Skin epidermis (tissue), 12 donors: ENCODE results near the gene BASP1.

Experiments used
- H3K27ac ChIP-seq, 21 experiments: fragments of 200-600 bp; sonication (generic) in 11 of 21; one replicate each; pipeline ENCODE4 v1.5.0; 2020; ENCODE audit warnings: mild to moderate bottlenecking in 3 of 21, inconsistent platforms in 2 of 21, moderate library complexity in 2 of 21
- H3K4me3 ChIP-seq, 7 experiments: fragments of 200-600 bp; sonication (generic) in 2 of 7; one replicate each; pipeline ENCODE4 v1.5.0; 2020; ENCODE audit warnings: inconsistent platforms in 2 of 7, mild to moderate bottlenecking in 2 of 7, moderate library complexity in 1 of 7

Gene BASP1

GRCh38 chr5:17220469-17220868 is 3.0 kb downstream of the BASP1 start:
- no peak overlapping the region for H3K4me3 ChIP-seq
- H3K27ac ChIP-seq: no peak overlapping the region

- H3K4me3 ChIP-seq: no peak overlapping the region
- H3K27ac ChIP-seq: peak overlapping the region in 5 of 21 experiments; percentile 13 to 52 (median 32)
Observed at GRCh38 chr5:17221843-17222636, 4.6 kb downstream of the BASP1 start.

GRCh38 chr5:17222664-17223063 is 5.2 kb downstream of the BASP1 start:
- Histone ChIP-seq H3K4me3 (no peak overlapping the region), H3K27ac (peak overlapping the region in 3 of 21 experiments; percentile 13 to 52 (median 32))

- no peak overlapping the region for H3K4me3 ChIP-seq
Observed at GRCh38 chr5:17223367-17224185, 6.1 kb downstream of the BASP1 start.

GRCh38 chr5:17224858-17225511 is 7.6 kb downstream of the BASP1 start:
- H3K27ac ChIP-seq: peak overlapping the region in 2 of 21 experiments; percentile 1 to 18
- H3K4me3 ChIP-seq: no peak overlapping the region

More at GRCh38 chr5:17223367-17224185, 6.1 kb downstream of the BASP1 start:
- no peak overlapping the region for H3K27ac ChIP-seq

GRCh38 chr5:17225520-17225919 is 8.1 kb downstream of the BASP1 start:
- Histone ChIP-seq H3K27ac (peak overlapping the region in 1 of 21 experiments; percentile 18), H3K4me3 (no peak overlapping the region)

GRCh38 chr5:17227868-17228267 is 10.4 kb downstream of the BASP1 start:
- Histone ChIP-seq H3K4me3 (no peak overlapping the region), H3K27ac (no peak overlapping the region)

GRCh38 chr5:17228821-17229291 is 11.4 kb downstream of the BASP1 start:
- Histone ChIP-seq H3K4me3 (no peak overlapping the region), H3K27ac (peak overlapping the region in 3 of 21 experiments; percentile 3 to 55 (median 28))

GRCh38 chr5:17229313-17229712 is 11.9 kb downstream of the BASP1 start:
- Histone ChIP-seq H3K27ac (peak overlapping the region in 2 of 21 experiments; percentile 28 to 55), H3K4me3 (no peak overlapping the region)

- Histone ChIP-seq H3K4me3 (no peak overlapping the region), H3K27ac (no peak overlapping the region)
Observed at GRCh38 chr5:17230191-17230590, 12.8 kb downstream of the BASP1 start.

GRCh38 chr5:17230808-17231525 is 13.5 kb downstream of the BASP1 start:
- no peak overlapping the region for H3K4me3 ChIP-seq
- no peak overlapping the region for H3K27ac ChIP-seq

- H3K4me3 ChIP-seq: no peak overlapping the region
Observed at GRCh38 chr5:17232405-17232804, 15.0 kb downstream of the BASP1 start.

GRCh38 chr5:17233488-17233887 is 16.1 kb downstream of the BASP1 start:
- Histone ChIP-seq H3K4me3 (no peak overlapping the region), H3K27ac (no peak overlapping the region)

More at GRCh38 chr5:17232405-17232804, 15.0 kb downstream of the BASP1 start:
- no peak overlapping the region for H3K27ac ChIP-seq

GRCh38 chr5:17234374-17234773 is 16.9 kb downstream of the BASP1 start:
- no peak overlapping the region for H3K27ac ChIP-seq
- no peak overlapping the region for H3K4me3 ChIP-seq

- Histone ChIP-seq H3K27ac (peak overlapping the region in 1 of 21 experiments; percentile 39), H3K4me3 (no peak overlapping the region)
Observed at GRCh38 chr5:17235731-17236330, 18.4 kb downstream of the BASP1 start.

- Histone ChIP-seq H3K4me3 (no peak overlapping the region), H3K27ac (no peak overlapping the region)
Observed at GRCh38 chr5:17238521-17239041, 21.1 kb downstream of the BASP1 start.

GRCh38 chr5:17239953-17240352 is 22.5 kb downstream of the BASP1 start:
- Histone ChIP-seq H3K27ac (no peak overlapping the region), H3K4me3 (no peak overlapping the region)

- no peak overlapping the region for H3K27ac ChIP-seq
- H3K4me3 ChIP-seq: no peak overlapping the region
Observed at GRCh38 chr5:17240487-17240886, 23.1 kb downstream of the BASP1 start.

GRCh38 chr5:17241635-17242034 is 24.2 kb downstream of the BASP1 start:
- no peak overlapping the region for H3K4me3 ChIP-seq
- no peak overlapping the region for H3K27ac ChIP-seq
